GM12878 (cell line): ENCODE measurements around the gene SPEG. TPM values are rescaled to one million over a fixed set of nuclear protein-coding genes. Genes with fewer than 3 reads are reported as not detected.

ENCODE experiments used
- ATAC-seq: fragments of 200-7000 bp; cut with Tn5 transposase; 3 replicates; pipeline ENCODE4 v1.9.1; 2020; ENCODE audit warnings: mild to moderate bottlenecking, moderate library complexity
- BruUV-seq: library from RNA; stranded (reverse); fragments of 400-500 nt; replicated peaks from 2 replicates; lab custom pipeline; 2021; lab: Mats Ljungman, UMichigan
- CTCF ChIA-PET: fragments of 300-600 bp; sonication (Branson Sonifier 250); formaldehyde crosslinking; extraction: SDS; loops from one replicate; lab custom pipeline; 2021; ENCODE audit warnings: inconsistent platforms; lab: Yijun Ruan, JAX
- POLR2A ChIA-PET: fragments of 350-600 bp; formaldehyde crosslinking; extraction: SDS; loops from one replicate; lab custom pipeline; 2021; ENCODE audit warnings: inconsistent platforms; lab: Charles Lee
- RAD21 ChIA-PET: fragments of 300-600 bp; sonication (Branson Sonifier 250); formaldehyde crosslinking; loops from one replicate; lab custom pipeline; 2023; ENCODE audit warnings: antibody characterized with exemption; ENCODE audit not compliant: unreplicated experiment; lab: Charles Lee
- SMC1A ChIA-PET: fragments of 300-600 bp; sonication (Branson Sonifier 250); formaldehyde crosslinking; loops from one replicate; lab custom pipeline; 2023; ENCODE audit not compliant: unreplicated experiment, uncharacterized antibody; lab: Charles Lee
- DNase-seq: peaks from one replicate; pipeline ENCODE4 v3.0.0-alpha.2; 2011; ENCODE audit warnings: low read depth, low spot score
- FAIRE-seq: peaks from 3 replicates; lab custom pipeline; 2011; peaks lifted over from hg19 to GRCh38; lab: Jason Lieb, UNC
- H2AFZ ChIP-seq: 2 replicates; pipeline ENCODE4 v1.6.0; 2011; ENCODE audit warnings: low read depth, low read length, control low read depth; ENCODE audit not compliant: control insufficient read depth
- H3K27ac ChIP-seq: 2 replicates; pipeline ENCODE4 v1.5.1; 2011; ENCODE audit warnings: control low read depth; ENCODE audit not compliant: control insufficient read depth, insufficient read depth
- H3K27me3 ChIP-seq, 2 experiments: replicated peaks in 1 of 2; 2 replicates each; pipeline versions ENCODE4 v1.6.0 to v1.6.1; 2011; ENCODE audit warnings: low read length in 1 of 2; ENCODE audit not compliant: control insufficient read depth in 2 of 2, insufficient read depth in 2 of 2
- H3K36me3 ChIP-seq, 2 experiments: 2 replicates each; pipeline ENCODE4 v1.5.1; 2011; ENCODE audit warnings: low read length in 1 of 2; ENCODE audit not compliant: control insufficient read depth in 2 of 2, insufficient read depth in 2 of 2
- H3K4me1 ChIP-seq: 2 replicates; pipeline ENCODE4 v1.6.1; 2011; ENCODE audit warnings: mild to moderate bottlenecking, low read length, moderate library complexity, mixed read lengths; ENCODE audit not compliant: control insufficient read depth, insufficient read depth
- H3K4me2 ChIP-seq: 2 replicates; pipeline ENCODE4 v1.6.0; 2011; ENCODE audit warnings: control low read depth; ENCODE audit not compliant: control insufficient read depth, insufficient read depth
- H3K4me3 ChIP-seq: fragments of 200-600 bp; sonication (generic); 2 replicates; pipeline ENCODE4 v1.5.1; 2016
- H3K79me2 ChIP-seq: 2 replicates; pipeline ENCODE4 v1.6.0; 2011; ENCODE audit warnings: low read length; ENCODE audit not compliant: control insufficient read depth, insufficient read depth
- H3K9ac ChIP-seq: 2 replicates; pipeline ENCODE4 v1.8.0; 2011; ENCODE audit warnings: low read length, control low read depth, mixed read lengths; ENCODE audit not compliant: control insufficient read depth, insufficient read depth
- H3K9me3 ChIP-seq: replicated peaks from 3 replicates; pipeline ENCODE4 v1.5.1; 2011; ENCODE audit warnings: mild to moderate bottlenecking, low read length; ENCODE audit not compliant: control insufficient read depth, insufficient read depth
- H4K20me1 ChIP-seq: 2 replicates; pipeline ENCODE4 v1.6.0; 2011; ENCODE audit not compliant: control insufficient read depth, insufficient read depth
- BCLAF1 ChIP-seq: fragments of 450-650 bp; IDR thresholded peaks from 2 replicates; pipeline ENCODE4 v1.6.1; 2017; ENCODE audit warnings: antibody characterized with exemption, mild to moderate bottlenecking, moderate library complexity
- CBX5 ChIP-seq: sonication (generic); IDR thresholded peaks from 2 replicates; pipeline ENCODE4 v1.6.1; 2016; ENCODE audit warnings: low read depth, moderate library complexity, mild to moderate bottlenecking, inconsistent platforms
- EED ChIP-seq: sonication (generic); IDR thresholded peaks from 2 replicates; pipeline ENCODE4 v1.6.1; 2016; ENCODE audit warnings: antibody characterized with exemption, low read depth
- FOXM1 ChIP-seq: IDR thresholded peaks from 2 replicates; pipeline ENCODE4 v1.6.1; 2012; ENCODE audit warnings: low read depth, mild to moderate bottlenecking, inconsistent platforms, low read length, moderate library complexity
- IKZF2 ChIP-seq, 2 experiments: fragments of 450-650 bp; IDR thresholded peaks; 2 replicates each; pipeline ENCODE4 v1.6.1; 2017; ENCODE audit warnings: mild to moderate bottlenecking in 2 of 2, moderate library complexity in 2 of 2
- MEF2A ChIP-seq: IDR thresholded peaks from 2 replicates; pipeline ENCODE4 v1.6.1; 2011; ENCODE audit warnings: low read depth, mild to moderate bottlenecking, low read length, moderate library complexity; ENCODE audit not compliant: insufficient read depth
- POLR2AphosphoS2 ChIP-seq: IDR thresholded peaks from 2 replicates; pipeline ENCODE4 v1.6.1; 2011; ENCODE audit warnings: low read depth, mild to moderate bottlenecking, low read length, improper control_type of control experiment, moderate library complexity
- RAD21 ChIP-seq: IDR thresholded peaks from 2 replicates; pipeline ENCODE4 v1.6.1; 2011; ENCODE audit warnings: mild to moderate bottlenecking, low read depth, low read length, moderate library complexity; ENCODE audit not compliant: insufficient read depth
- RUNX3 ChIP-seq: IDR thresholded peaks from 2 replicates; pipeline ENCODE4 v1.6.1; 2012; ENCODE audit warnings: low read length, inconsistent platforms
- SMAD5 ChIP-seq: IDR thresholded peaks from 2 replicates; pipeline ENCODE4 v1.6.1; 2016; ENCODE audit warnings: antibody characterized with exemption, low read depth
- SREBF1 ChIP-seq: IDR thresholded peaks from 2 replicates; pipeline ENCODE4 v1.6.1; 2012; ENCODE audit warnings: mild to moderate bottlenecking, low read length
- WGBS: methylation state at CpG from one replicate; pipeline ENCODE4 v1.1.6; 2016; ENCODE audit warnings: low lambda C conversion rate; ENCODE audit not compliant: insufficient replicate concordance, insufficient coverage; ENCODE audit errors: missing lambda C conversion rate; 5-methylcytosine and 5-hydroxymethylcytosine counted together
- in situ Hi-C: fragments of 300-500 bp; cut with MboI; formaldehyde crosslinking; loops from 9 replicates; pipeline ENCODE4 v1.14.3; 2018; ENCODE audit warnings: mixed read lengths
- intact Hi-C: fragments of 100-400 bp; cut with micrococcal nuclease; formaldehyde crosslinking; loops from one replicate; pipeline ENCODE4 v1.14.2; 2022; ENCODE audit not compliant: unreplicated experiment
- polyA plus RNA-seq, 11 experiments: library from polyadenylated mRNA; depleted of rRNA in 4 of 11; unstranded in 6 of 11; stranded (reverse) in 5 of 11; fragments of >200 nt; fragmentation: Nextera tagmentation in 4 of 11; fragmentation: Illumina TruSeq in 1 of 11; extraction: Ambion mirVana in 4 of 11; extraction: Trizol in 1 of 11; gene quantifications; 1 replicate in 1 of 11; 2 replicates in 10 of 11; pipeline versions ENCODE4 v1.2.1 to v1.2.3, GENCODE V29; 2011 to 2016; ENCODE audit warnings: inconsistent platforms in 2 of 11, missing spikeins in 2 of 11, low read depth in 1 of 11
- total RNA-seq, 4 experiments: library from RNA; depleted of rRNA in 3 of 4; stranded (reverse); fragments of >200 nt in 3 of 4; fragmentation: Illumina TruSeq in 1 of 4; extraction: Trizol in 1 of 4; gene quantifications; 2 replicates each; pipeline versions ENCODE4 v1.2.1 to v1.2.3, GENCODE V29; 2013 to 2021

The SPEG gene
- total and polyA plus RNA-seq, 10 of the 15 experiments (the other 5 are each of a cell fraction or from before 2014, with no cell fraction given): 0.03 to 0.28 TPM; not detected in 8

- no peak for TF ChIP-seq CBX5
- no peak for TF ChIP-seq MEF2A
- no peak for TF ChIP-seq RUNX3
- TF ChIP-seq RAD21: no peak
- TF ChIP-seq SREBF1: no peak
- no peak for TF ChIP-seq IKZF2 (IDR thresholded peaks at IDR 0.05)
- TF ChIP-seq BCLAF1: no peak
- TF ChIP-seq FOXM1: no peak
- TF ChIP-seq, all 136 proteins: peak for 0
Measured at GRCh38 chr2:219476652-219477151, 42.1 kb downstream of the SPEG start (continued).

GRCh38 chr2:219477179-219477578, 42.5 kb downstream of the SPEG start:
- RAD21 ChIA-PET: interaction anchor here (2.0 kb wide), 1 partner anchor 53 kb away, joined by 7 read pairs; no protein-coding TSS in a partner anchor
- H3K4me3 ChIP-seq: no peak overlapping the region
- no peaks in the 10 kb centered on the region for H3K9me3 ChIP-seq
- no peak for TF ChIP-seq SMAD5
- no peak for TF ChIP-seq POLR2AphosphoS2
- no peak for TF ChIP-seq EED
- SMC1A ChIA-PET: no interaction called here
- BruUV-seq: no TSS peak
- H3K4me2 ChIP-seq: no peak overlapping the region
- ATAC-seq (no peak), DNase-seq (no peak), FAIRE-seq (no peak)
- no peaks in the 10 kb centered on the region for H3K36me3 ChIP-seq
- H3K27ac ChIP-seq: no peak overlapping the region
- H4K20me1 ChIP-seq: no peaks in the 10 kb centered on the region
- WGBS: 42% methylated on average over 12 of the region's 13 CpGs
- no peaks in the 10 kb centered on the region; a peak in 2 of 4 replicates for H3K27me3 ChIP-seq
- no peak overlapping the region for H3K9ac ChIP-seq
- H3K4me1 ChIP-seq: no peaks in the 10 kb centered on the region
- in situ Hi-C loops (no loop called here), intact Hi-C loops (loop anchor here (10.0 kb wide), 1 partner anchor 158 kb away; no protein-coding TSS in a partner anchor)
- no peaks in the 10 kb centered on the region for H3K79me2 ChIP-seq
- no peak overlapping the region for H2AFZ ChIP-seq
- CTCF ChIA-PET: interaction anchor here (4.0 kb wide), 1 partner anchor 51 kb away, joined by 25 read pairs; no protein-coding TSS in a partner anchor
- POLR2A ChIA-PET: no interaction called here
